Measurements from ENCODE around the gene MAG. TPM values are rescaled to one million over a fixed set of nuclear protein-coding genes. Genes with fewer than 3 reads are reported as not detected.

The MAG gene
- total RNA-seq, 2 donors from 2014 or later, result 0.61 to 1.7 TPM

DNA sequence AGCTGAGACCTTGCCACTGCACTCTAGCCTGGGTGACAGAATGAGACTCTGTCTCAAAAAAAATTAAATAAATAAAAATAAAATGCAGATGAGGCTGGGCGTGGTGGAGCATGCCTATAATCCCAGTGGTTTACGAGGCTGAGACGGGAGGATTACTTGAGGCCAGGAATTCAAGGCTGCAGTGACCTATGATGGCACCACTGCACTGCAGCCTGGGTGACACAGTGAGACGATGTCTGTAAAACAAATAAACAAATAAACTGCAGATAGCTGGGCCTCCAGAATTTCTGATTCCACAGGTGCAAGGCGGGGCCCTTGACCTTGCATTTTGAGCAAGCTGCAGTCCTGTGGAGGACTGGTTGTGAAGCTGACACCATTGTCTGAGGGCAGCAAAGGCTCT lies 3.1 kb upstream of the MAG start:
- Mint-ChIP-seq H3K36me3 (no peaks in the 10 kb centered on the region), H3K9me3 (no peaks in the 10 kb centered on the region), H3K27ac (no peak overlapping the region)
- no peak for DNase-seq (ENCODE audit: low spot score in 2 of 2)
- ATAC-seq, result no peak

DNA sequence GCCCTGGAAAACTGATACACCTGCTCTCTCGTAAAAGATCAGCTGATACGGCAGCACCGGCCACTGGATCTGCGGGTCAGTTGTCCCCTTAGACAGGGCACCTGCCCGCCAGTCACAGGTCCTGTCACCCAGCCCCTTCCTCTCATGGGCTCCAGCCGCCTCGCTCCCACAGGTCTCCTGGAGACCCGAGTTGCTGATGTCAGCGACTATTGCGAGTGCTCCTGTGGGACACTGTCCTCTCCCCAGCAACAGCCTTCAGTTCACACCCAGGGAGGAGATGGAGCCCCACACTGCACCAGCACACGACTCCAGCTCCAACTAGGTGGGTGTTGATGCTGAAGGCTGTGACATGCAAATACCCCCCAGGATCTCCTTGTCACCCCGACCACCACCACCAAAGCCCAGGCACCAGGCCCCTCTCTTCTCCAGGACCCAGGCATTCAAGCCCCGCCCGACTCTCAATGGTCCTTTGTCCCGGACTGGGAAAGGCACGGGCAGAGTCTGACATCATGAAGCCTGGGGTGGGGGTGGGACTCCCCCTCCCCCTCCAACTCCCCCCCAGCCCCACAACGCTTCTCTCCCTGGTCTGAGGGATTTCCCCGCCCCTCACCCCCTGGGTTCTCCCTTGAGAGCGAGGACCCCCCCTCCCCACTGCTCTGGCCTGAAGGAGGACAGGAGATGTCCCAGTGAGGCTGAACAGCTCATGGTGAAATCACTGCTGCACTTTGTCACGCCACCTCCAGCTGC lies 1.4 kb upstream of the MAG start:
- H3K27ac Mint-ChIP-seq, result no peak overlapping the region
- DNase-seq (ENCODE audit: low spot score in 2 of 2) (no peak), ATAC-seq (no peak)
- H3K36me3 Mint-ChIP-seq, result no peaks in the 10 kb centered on the region
- no peaks in the 10 kb centered on the region for H3K9me3 Mint-ChIP-seq

DNA sequence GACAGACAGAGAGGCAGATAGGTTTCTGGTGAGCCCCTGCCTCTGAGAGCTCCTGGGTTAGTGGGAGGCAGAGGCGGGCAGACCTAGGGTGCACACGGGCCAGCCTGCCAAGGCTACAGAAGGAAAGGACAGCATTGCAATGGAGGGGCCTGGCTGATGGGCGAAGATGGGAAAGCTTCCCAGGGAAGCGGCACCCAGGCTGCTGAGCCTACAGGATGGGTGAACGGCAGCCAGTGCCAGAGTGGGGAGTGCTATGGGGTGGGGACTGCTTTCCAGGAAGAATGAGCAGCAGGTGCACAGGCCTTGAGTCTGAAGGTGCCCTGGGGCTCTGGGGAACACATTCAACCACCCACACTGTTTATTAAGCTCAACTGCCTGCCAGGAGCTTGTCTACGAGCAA lies 702 bp upstream of the MAG start:
- H3K36me3 Mint-ChIP-seq, result no peaks in the 10 kb centered on the region
- no peak for DNase-seq (ENCODE audit: low spot score in 2 of 2)
- no peak overlapping the region for H3K27ac Mint-ChIP-seq

DNA sequence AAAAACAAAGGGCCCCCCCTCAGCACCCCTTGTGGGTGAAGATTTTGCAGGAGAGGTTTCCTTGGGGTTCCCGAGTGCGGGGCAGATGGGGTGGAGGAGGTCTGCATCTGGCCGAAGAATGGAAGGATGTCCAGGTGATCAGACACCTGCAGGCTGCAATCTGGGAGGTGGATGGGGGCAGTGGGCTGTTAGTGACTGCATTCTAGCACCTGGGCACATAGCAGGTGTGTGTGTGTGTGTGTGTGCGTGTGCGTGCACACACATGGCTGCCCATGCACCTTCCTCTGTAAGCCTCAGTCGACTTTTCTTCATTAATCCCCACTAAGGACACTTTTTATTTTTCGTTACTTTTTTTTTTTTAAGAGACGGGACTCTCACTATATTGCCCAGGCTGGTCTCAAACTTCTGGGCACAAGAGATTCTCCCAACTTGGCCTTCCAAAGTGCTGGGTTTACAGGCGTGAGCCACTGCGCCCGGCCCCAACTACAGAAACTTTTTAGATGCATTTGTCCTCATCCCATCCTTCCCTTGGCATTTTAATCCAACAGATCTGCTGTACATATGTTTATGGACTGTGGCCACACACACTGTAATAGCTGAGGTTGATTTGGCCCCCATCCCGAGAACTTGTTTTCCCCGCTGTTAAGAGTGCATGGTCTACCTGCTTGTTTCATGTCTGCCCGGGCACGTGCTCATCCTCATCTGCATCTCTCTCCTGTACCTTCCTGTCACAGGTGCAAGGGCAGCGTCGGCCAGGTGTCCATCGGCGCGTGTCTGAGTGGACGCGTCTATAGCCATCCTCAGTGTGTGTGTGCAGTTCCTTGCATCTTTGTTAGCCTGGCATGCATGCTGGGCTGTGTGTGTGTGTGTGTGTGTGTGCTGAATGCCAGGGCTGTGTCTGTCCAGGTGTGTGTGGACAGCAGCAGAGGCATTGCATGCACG lies 731 bp downstream of the MAG start:
- no peaks in the 10 kb centered on the region for H3K9me3 Mint-ChIP-seq
- ATAC-seq (no peak), DNase-seq (ENCODE audit: low spot score in 2 of 2) (no peak)
- H3K36me3 Mint-ChIP-seq, result no peaks in the 10 kb centered on the region
- H3K27ac Mint-ChIP-seq, result peak overlapping the region in 1 of 2 donors; percentile 46

More for the DNA sequence above, 702 bp upstream of the MAG start:
- ATAC-seq, result no peak
- H3K9me3 Mint-ChIP-seq, result no peaks in the 10 kb centered on the region

DNA sequence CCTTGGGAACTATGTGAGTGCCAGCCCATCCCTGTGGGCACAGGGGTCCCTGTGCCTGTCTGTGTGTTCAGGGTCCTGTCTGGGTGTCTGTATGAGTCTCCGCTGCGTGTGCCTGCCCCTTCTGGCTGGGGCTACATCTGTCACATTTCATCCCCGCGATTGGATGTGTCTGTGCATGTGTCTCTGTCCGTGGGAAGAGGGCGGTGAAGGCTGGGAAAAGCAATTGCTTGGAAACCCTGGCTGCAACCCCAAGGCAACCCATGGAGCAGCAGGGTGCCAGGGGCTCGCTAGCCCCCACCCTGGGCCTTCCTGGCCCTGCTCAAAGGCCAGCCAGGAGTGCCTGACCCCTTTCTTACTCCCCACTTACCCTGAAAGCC lies 1.4 kb downstream of the MAG start:
- no peak for ATAC-seq
- no peaks in the 10 kb centered on the region for H3K9me3 Mint-ChIP-seq
- no peaks in the 10 kb centered on the region for H3K36me3 Mint-ChIP-seq
- H3K27ac Mint-ChIP-seq, result no peak overlapping the region
- no peak for DNase-seq (ENCODE audit: low spot score in 2 of 2)

DNA sequence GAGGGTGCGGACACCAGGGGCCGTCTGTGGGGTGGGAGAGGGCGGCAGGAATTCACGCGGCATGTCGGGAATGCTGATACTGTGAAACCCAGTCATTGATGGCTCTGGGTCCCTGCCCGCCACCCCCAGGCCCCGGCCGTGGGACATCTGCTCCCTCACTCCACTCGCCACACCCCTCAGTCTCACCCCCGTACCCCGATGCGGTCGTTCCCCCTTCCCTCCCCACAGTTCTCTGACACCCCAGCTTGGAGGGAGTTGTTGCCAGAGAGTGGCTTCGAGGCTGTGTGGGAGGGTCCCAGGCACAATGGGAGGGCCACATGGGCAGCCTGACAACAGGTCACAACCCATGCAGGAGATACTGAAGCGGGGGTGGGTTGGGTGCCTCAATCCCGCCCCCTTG lies 1.8 kb downstream of the MAG start:
- Mint-ChIP-seq H3K9me3 (no peaks in the 10 kb centered on the region), H3K36me3 (no peaks in the 10 kb centered on the region), H3K27ac (no peak overlapping the region)
- no peak for DNase-seq (ENCODE audit: low spot score in 2 of 2)
- no peak for ATAC-seq

DNA sequence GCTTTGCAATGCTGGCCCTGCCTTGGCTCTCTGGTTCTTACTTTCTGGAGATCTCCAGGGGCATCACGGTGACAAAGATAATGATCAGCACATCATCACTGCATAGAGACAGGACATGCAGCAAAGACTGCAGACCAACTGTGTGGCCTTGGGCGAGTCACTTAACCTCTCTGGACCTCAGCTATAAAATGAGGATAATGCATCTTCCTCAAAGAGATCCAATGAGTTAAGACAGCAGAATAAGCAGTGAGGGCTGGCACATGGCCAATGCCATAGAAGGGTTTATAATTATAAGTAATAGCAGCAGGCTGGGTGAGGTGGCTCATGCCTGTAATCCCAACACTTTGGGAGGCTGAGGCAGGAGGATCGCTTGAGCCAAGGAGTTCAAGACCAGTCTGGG lies 2.4 kb downstream of the MAG start:
- Mint-ChIP-seq H3K36me3 (no peaks in the 10 kb centered on the region), H3K27ac (no peak overlapping the region), H3K9me3 (no peaks in the 10 kb centered on the region)
- ATAC-seq (no peak), DNase-seq (ENCODE audit: low spot score in 2 of 2) (no peak)

DNA sequence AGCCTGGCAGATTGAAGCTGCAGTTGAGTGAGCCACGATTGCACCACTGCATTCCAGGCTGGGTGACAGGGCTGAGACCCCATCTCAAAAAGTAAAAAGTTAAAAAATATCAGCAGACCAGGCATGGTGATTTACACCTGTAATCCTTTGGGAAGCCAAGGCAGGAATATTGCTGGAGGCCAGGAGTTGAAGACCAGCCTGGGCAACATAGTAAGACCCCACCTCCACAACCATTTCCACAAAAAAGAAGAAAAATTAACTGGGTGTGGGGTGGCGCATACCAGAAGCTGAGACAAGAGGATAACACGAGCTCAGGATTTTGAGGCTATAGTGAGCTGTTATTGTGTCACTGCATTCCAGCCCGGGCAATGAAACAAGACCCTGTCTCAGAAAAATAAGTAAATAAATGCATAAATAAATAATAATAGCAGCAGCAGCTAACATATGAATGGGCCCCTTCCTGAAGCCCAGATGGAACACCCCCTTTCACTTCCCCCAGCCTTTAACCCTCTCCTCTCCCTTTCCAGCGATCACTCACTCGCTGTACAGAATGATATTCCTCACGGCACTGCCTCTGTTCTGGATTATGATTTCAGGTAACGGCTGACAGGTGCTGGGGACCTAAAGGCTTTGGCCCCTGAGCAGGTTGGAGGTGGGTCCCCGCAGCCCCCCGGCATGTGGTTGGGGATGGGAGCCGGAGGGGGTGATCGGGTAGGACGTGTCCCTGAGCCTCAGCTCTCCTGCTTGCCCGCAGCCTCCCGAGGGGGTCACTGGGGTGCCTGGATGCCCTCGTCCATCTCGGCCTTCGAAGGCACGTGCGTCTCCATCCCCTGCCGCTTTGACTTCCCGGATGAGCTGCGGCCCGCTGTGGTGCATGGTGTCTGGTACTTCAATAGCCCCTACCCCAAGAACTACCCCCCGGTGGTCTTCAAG lies 3.2 kb downstream of the MAG start:
- no peak for DNase-seq (ENCODE audit: low spot score in 2 of 2)
- H3K9me3 Mint-ChIP-seq, result no peaks in the 10 kb centered on the region
- no peak for ATAC-seq
- no peaks in the 10 kb centered on the region for H3K36me3 Mint-ChIP-seq
- H3K27ac Mint-ChIP-seq, result no peak overlapping the region

DNA sequence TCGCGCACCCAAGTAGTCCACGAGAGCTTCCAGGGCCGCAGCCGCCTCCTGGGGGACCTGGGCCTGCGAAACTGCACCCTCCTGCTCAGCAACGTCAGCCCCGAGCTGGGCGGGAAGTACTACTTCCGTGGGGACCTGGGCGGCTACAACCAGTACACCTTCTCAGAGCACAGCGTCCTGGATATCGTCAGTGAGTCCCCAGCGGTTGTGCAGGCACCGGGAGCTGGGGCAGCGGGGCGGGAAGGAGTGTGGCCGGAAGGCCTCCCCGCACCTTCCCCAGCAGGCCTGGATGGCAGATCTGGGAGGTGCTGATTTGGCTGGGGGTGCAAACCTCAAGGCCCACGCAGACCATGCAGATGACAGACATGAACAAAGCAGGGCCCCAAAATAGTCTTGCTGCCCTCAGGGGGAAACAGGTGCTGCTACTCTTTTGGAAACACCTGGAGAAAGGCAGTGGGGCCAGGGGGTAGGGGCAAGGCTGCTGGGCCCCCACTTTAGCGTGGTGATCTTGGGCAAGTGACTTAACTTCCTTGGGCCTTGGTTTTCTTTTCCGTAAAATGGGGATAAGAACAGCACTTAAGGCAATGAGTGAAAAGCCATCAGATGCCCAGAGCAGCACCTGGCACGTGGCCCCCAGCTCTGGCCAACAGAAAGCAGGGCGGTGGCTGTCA lies 4.0 kb downstream of the MAG start:
- Mint-ChIP-seq H3K36me3 (no peaks in the 10 kb centered on the region), H3K27ac (no peak overlapping the region), H3K9me3 (no peaks in the 10 kb centered on the region)
- peak; percentile 57 to 74 for ATAC-seq
- DNase-seq (ENCODE audit: low spot score in 2 of 2), result peak in 1 of 2 donors; percentile 37

DNA sequence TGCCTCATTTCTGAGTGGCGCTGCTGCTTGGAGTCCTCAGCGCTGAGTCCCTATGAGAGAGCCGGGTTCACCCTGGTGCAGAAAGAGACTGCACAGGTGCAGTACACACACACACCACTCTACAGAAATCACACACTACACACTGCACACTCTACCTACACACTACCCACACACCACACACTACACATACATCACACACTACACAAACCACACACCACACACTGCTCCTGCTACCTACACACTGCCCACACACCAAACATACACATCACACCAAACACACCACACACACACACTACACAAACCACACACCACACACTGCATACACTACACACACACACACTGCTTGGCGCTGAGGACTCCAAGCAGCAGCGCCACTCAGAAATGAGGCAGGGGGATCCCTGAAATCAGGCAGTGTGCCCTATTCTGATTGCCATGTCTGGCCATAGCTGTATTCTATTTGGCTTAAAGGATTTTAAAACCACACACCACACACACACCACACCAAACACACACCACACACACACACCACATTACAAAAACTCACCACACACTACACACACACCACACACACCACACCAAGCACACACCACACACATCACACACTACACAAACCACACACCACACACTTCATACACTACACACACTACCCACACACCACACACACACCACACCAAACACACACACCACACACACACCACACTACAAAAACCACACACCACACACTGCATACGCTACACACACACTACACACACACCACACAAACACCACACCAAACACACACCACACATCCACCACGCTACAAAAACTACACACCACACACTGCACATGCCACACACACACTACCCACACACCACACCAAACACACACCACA lies 4.9 kb downstream of the MAG start:
- Mint-ChIP-seq H3K27ac (no peak overlapping the region), H3K9me3 (no peaks in the 10 kb centered on the region), H3K36me3 (no peaks in the 10 kb centered on the region)
- ATAC-seq (peak; percentile 39 to 46), DNase-seq (ENCODE audit: low spot score in 2 of 2) (no peak)

DNA sequence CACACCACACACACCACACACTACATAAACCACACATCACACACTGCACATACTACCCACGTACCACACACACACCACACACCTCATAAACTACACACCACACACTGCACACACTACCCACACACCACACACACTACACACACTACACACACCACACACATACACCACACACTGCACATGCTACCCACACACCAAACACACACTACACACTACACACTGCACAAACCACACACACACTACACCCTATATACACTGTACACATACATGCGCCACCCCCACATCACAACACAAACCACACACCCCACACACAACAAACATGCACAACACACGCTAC lies 5.5 kb downstream of the MAG start:
- no peaks in the 10 kb centered on the region for H3K36me3 Mint-ChIP-seq
- ATAC-seq (peak in 1 of 2 donors; percentile 9), DNase-seq (ENCODE audit: low spot score in 2 of 2) (no peak)
- H3K27ac Mint-ChIP-seq, result no peak overlapping the region
- H3K9me3 Mint-ChIP-seq, result no peaks in the 10 kb centered on the region

DNA sequence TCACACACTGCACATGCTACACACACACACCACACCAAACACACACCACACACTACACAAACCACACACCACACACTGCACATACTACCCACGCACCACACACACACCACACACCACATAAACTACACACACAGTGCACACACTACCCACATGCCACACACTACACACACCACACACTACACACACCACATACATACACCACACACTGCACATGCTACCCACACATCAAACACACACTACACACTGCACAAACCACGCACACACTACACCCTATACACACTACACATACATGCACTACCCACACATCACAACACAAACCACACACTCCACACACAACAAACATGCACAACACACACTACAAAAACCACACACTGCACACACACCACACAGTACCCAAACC lies 6.0 kb downstream of the MAG start:
- DNase-seq (ENCODE audit: low spot score in 2 of 2) (no peak), ATAC-seq (no peak)
- H3K9me3 Mint-ChIP-seq, result no peaks in the 10 kb centered on the region
- no peak overlapping the region for H3K27ac Mint-ChIP-seq
- no peaks in the 10 kb centered on the region for H3K36me3 Mint-ChIP-seq

DNA sequence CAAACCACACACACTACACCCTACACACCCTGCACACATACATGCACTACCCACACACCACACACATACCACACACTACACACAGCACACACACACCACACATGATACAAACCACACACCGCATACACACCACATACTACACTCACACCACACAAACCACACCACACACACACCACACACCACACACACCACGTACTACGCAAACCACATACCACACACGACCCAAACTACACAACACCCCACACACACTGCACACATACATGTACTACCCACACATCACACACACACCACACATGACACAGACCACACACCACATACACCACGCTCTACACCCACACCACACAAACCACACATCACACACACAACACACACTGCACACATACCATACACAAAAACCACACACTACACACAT lies 6.6 kb downstream of the MAG start:
- Mint-ChIP-seq H3K36me3 (no peaks in the 10 kb centered on the region), H3K27ac (no peak overlapping the region), H3K9me3 (no peaks in the 10 kb centered on the region)
- DNase-seq (ENCODE audit: low spot score in 2 of 2) (no peak), ATAC-seq (peak in 1 of 2 donors; percentile 6)

DNA sequence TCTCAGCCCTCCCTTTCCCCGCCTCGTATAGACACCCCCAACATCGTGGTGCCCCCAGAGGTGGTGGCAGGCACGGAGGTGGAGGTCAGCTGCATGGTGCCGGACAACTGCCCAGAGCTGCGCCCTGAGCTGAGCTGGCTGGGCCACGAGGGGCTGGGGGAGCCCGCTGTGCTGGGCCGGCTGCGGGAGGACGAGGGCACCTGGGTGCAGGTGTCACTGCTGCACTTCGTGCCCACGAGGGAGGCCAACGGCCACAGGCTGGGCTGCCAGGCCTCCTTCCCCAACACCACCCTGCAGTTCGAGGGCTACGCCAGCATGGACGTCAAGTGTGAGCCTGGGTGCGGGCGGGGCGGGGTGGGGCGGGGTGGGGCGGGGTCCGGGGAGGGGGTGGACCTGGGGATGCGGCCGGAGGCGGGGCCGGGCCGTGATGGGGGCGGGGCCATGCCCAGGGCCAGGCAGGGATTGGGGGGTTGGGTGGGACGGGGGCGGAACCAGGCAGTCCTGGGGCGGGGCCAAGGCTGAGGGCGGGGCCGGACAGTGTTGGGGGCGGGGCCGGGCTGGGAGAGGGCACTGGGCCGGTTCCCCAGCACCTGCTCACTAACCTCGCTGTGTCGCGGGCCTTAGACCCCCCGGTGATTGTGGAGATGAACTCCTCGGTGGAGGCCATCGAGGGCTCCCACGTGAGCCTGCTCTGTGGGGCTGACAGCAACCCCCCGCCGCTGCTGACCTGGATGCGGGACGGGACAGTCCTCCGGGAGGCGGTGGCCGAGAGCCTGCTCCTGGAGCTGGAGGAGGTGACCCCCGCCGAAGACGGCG lies 7.8 kb downstream of the MAG start:
- H3K9me3 Mint-ChIP-seq, result no peaks in the 10 kb centered on the region
- no peak for DNase-seq (ENCODE audit: low spot score in 2 of 2)
- H3K27ac Mint-ChIP-seq, result no peak overlapping the region

DNA sequence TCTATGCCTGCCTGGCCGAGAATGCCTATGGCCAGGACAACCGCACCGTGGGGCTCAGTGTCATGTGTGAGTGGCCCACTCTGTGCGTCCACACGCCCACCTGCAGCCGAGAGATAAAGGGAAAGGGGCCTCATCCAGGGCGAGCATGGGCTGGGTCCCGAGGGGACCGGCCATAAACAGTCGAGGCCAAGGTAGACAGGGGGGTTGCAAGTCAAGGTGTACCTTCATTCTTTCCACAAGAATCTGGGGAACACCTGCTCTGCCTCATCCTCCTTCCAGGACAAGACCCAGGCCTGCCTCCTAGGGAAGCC lies 8.3 kb downstream of the MAG start:
- DNase-seq (ENCODE audit: low spot score in 2 of 2) (no peak), ATAC-seq (no peak)
- no peaks in the 10 kb centered on the region for H3K36me3 Mint-ChIP-seq
- H3K27ac Mint-ChIP-seq, result no peak overlapping the region
- H3K9me3 Mint-ChIP-seq, result no peaks in the 10 kb centered on the region

More for the DNA sequence above, 7.8 kb downstream of the MAG start:
- no peaks in the 10 kb centered on the region for H3K36me3 Mint-ChIP-seq
- ATAC-seq, result peak in 1 of 2 donors; percentile 25

All from activated naive CD4-positive, alpha-beta T cell treated with anti-CD3 and anti-CD28 coated beads, Interleukin-2, amount 50 U/mL, for 72 hours (primary cell).